HEK293 (cell line): ENCODE data around the gene NOC4L.

Source experiments
- ZBTB10 ChIP-seq: fragments of 450-650 bp; formaldehyde crosslinking; IDR thresholded peaks from 2 replicates; pipeline ENCODE4 v1.5.1; 2016; ENCODE audit warnings: missing biosample characterization, missing genetic modification characterization
- ZNF549 ChIP-seq: fragments of 450-650 bp; IDR thresholded peaks from 2 replicates; pipeline ENCODE4 v1.5.1; 2018; ENCODE audit warnings: missing biosample characterization, missing genetic modification characterization, mild to moderate bottlenecking, inconsistent platforms, moderate library complexity

- TF ChIP-seq ZNF549 (no peak), ZBTB10 (tag by site-specific recombination) (no peak)
Measured at GRCh38 chr12:132174839-132175490, 30.7 kb downstream of the NOC4L start.
